ENCODE results near the gene CDKN3.
"Not testable (repeated sequence)": the region's sequence is repeated elsewhere in the genome, so short reads cannot be mapped to it uniquely, and the experiment has no call there.

CDKN3 gene

GRCh38 chr14:54456820-54457608, 60.2 kb downstream of the CDKN3 start:
- DNase-seq = not testable (repeated sequence)

- no peak for DNase-seq
Measured at GRCh38 chr14:54457609-54457996, 60.8 kb downstream of the CDKN3 start.

- DNase-seq = not testable (repeated sequence)
Measured at GRCh38 chr14:54458536-54458935, 61.7 kb downstream of the CDKN3 start.

GRCh38 chr14:54459106-54459505, 62.3 kb downstream of the CDKN3 start:
- no peak for DNase-seq

GRCh38 chr14:54462048-54462447, 65.2 kb downstream of the CDKN3 start:
- no peak for DNase-seq

- DNase-seq = no peak
Measured at GRCh38 chr14:54465654-54466053, 68.8 kb downstream of the CDKN3 start.

GRCh38 chr14:54467280-54467679, 70.5 kb downstream of the CDKN3 start:
- DNase-seq = no peak

All from stimulated activated CD4-positive, alpha-beta T cell treated with anti-CD3 and anti-CD28 coated beads, Interleukin-4, amount 100 ng/mL, for 24 hours (primary cell).